HepG2 (cell line): Measurements from ENCODE around the gene TARP.

ENCODE experiments used
- ATAC-seq: fragments of 200-7000 bp; cut with Tn5 transposase; 3 replicates; pipeline ENCODE4 v1.9.1; 2020; ENCODE audit warnings: mild to moderate bottlenecking, moderate library complexity
- BruUV-seq: library from RNA; stranded (reverse); fragments of 400-500 nt; replicated peaks from 2 replicates; lab custom pipeline; 2021; lab: Mats Ljungman, UMichigan
- CTCF ChIA-PET: fragments of 300-600 bp; formaldehyde crosslinking; extraction: SDS; loops from one replicate; lab custom pipeline; 2021; ENCODE audit warnings: low total read pairs, inconsistent platforms, low intra/inter-chr PET ratio; lab: Yijun Ruan, JAX
- POLR2A ChIA-PET: fragments of 350-600 bp; sonication (Branson Sonifier 250); formaldehyde crosslinking; loops from one replicate; lab custom pipeline; 2020; ENCODE audit warnings: antibody characterized with exemption, inconsistent platforms; lab: Yijun Ruan, JAX
- DNase-seq: peaks from one replicate; pipeline ENCODE4 v3.0.0-alpha.2; 2015; ENCODE audit warnings: low spot score
- FAIRE-seq: peaks from 3 replicates; lab custom pipeline; 2011; peaks lifted over from hg19 to GRCh38; lab: Jason Lieb, UNC
- H2AFZ ChIP-seq: one replicate; pipeline ENCODE4 v1.6.1; 2011; ENCODE audit warnings: low read length, inconsistent platforms
- H3K27ac ChIP-seq: fragments of 300-600 bp; 3 replicates; pipeline ENCODE4 v1.8.0; 2011; ENCODE audit warnings: mixed run types, mild to moderate bottlenecking, mixed read lengths, low read length, inconsistent platforms; ENCODE audit not compliant: insufficient read depth; ENCODE audit errors: extremely low read length
- H3K27me3 ChIP-seq, 2 experiments: fragments of 200-600 bp in 1 of 2; 2 replicates in 1 of 2; 3 replicates in 1 of 2; pipeline versions ENCODE4 v1.6.0 to v1.8.0; 2011; ENCODE audit warnings: low read length in 2 of 2, mild to moderate bottlenecking in 2 of 2, moderate library complexity in 2 of 2, inconsistent platforms in 1 of 2; ENCODE audit not compliant: insufficient read depth in 2 of 2, control insufficient read depth in 1 of 2
- H3K36me3 ChIP-seq, 2 experiments: fragments of 200-600 bp in 1 of 2; replicated peaks in 1 of 2; 2 replicates in 1 of 2; 3 replicates in 1 of 2; pipeline versions ENCODE4 v1.5.1 to v1.8.0; 2011; ENCODE audit warnings: low read length in 2 of 2, inconsistent platforms in 1 of 2; ENCODE audit not compliant: insufficient read depth in 2 of 2, control insufficient read depth in 1 of 2
- H3K4me1 ChIP-seq: 2 replicates; pipeline ENCODE4 v1.5.1; 2012; ENCODE audit warnings: low read length, inconsistent platforms; ENCODE audit not compliant: insufficient read depth
- H3K4me2 ChIP-seq: 2 replicates; pipeline ENCODE4 v1.6.0; 2011; ENCODE audit warnings: low read depth, low read length, inconsistent platforms
- H3K4me3 ChIP-seq, 3 experiments: fragments of 200-600 bp in 1 of 3; sonication (generic), shearing (Covaris generic) in 1 of 3; replicated peaks in 1 of 3; 2 replicates each; pipeline ENCODE4 v1.5.1; 2011 to 2016; ENCODE audit warnings: low read length in 3 of 3, inconsistent platforms in 2 of 3, low read depth in 2 of 3, mild to moderate bottlenecking in 2 of 3, control low read depth in 1 of 3, mixed read lengths in 1 of 3; ENCODE audit not compliant: insufficient read depth in 1 of 3
- H3K79me2 ChIP-seq: one replicate; pipeline ENCODE4 v1.6.1; 2011; ENCODE audit warnings: low read length, inconsistent platforms; ENCODE audit not compliant: insufficient read depth
- H3K9ac ChIP-seq: 2 replicates; pipeline ENCODE4 v1.6.0; 2011; ENCODE audit warnings: mild to moderate bottlenecking, low read depth, low read length, inconsistent platforms; ENCODE audit not compliant: insufficient read depth
- H3K9me3 ChIP-seq: 2 replicates; pipeline ENCODE4 v1.5.1; 2012; ENCODE audit warnings: mild to moderate bottlenecking, low read length
- H4K20me1 ChIP-seq: 2 replicates; pipeline ENCODE4 v1.6.0; 2011; ENCODE audit warnings: inconsistent platforms, mild to moderate bottlenecking, low read length, moderate library complexity; ENCODE audit not compliant: insufficient read depth
- GABPB1 ChIP-seq: IDR thresholded peaks from 2 replicates; pipeline ENCODE4 v1.6.1; 2016; ENCODE audit warnings: mild to moderate bottlenecking, missing genetic modification reagents, moderate library complexity, missing compliant biosample characterization
- KLF13 ChIP-seq: sonication (generic); formaldehyde crosslinking; IDR thresholded peaks from 2 replicates; pipeline ENCODE4 v1.4.0; 2020; ENCODE audit warnings: mild to moderate bottlenecking, missing genetic modification reagents
- NFRKB ChIP-seq: fragments of 450-650 bp; IDR thresholded peaks from 2 replicates; pipeline ENCODE4 v1.6.1; 2017
- POLR2AphosphoS5 ChIP-seq: IDR thresholded peaks from 2 replicates; pipeline ENCODE4 v1.6.1; 2012; ENCODE audit warnings: low read depth, low read length
- ZBTB7A ChIP-seq: sonication (generic); formaldehyde crosslinking; IDR thresholded peaks from 2 replicates; pipeline ENCODE4 v1.8.0; 2022; ENCODE audit warnings: mild to moderate bottlenecking, missing genetic modification reagents
- ZKSCAN8 ChIP-seq: IDR thresholded peaks from 2 replicates; pipeline ENCODE4 v1.6.1; 2016; ENCODE audit warnings: borderline replicate concordance, missing genetic modification reagents, missing compliant biosample characterization
- ZNF550 ChIP-seq: sonication (generic); formaldehyde crosslinking; IDR thresholded peaks from 2 replicates; pipeline ENCODE4 v1.4.0; 2020; ENCODE audit warnings: mild to moderate bottlenecking, missing genetic modification reagents, borderline replicate concordance
- ZNF577 ChIP-seq: sonication (generic); formaldehyde crosslinking; IDR thresholded peaks from 2 replicates; pipeline ENCODE4 v1.4.0; 2020; ENCODE audit warnings: mild to moderate bottlenecking, low read depth, missing genetic modification reagents, borderline replicate concordance
- ZNF7 ChIP-seq: IDR thresholded peaks from 2 replicates; pipeline ENCODE4 v1.6.1; 2016; ENCODE audit warnings: missing biosample characterization, missing genetic modification reagents
- ZSCAN29 ChIP-seq: sonication (generic); formaldehyde crosslinking; conservative IDR thresholded peaks from 2 replicates; pipeline ENCODE4 v1.4.0; 2020; ENCODE audit warnings: mild to moderate bottlenecking, missing genetic modification reagents
- WGBS: methylation state at CpG from one replicate; pipeline ENCODE4 v1.1.6; 2017; ENCODE audit warnings: low lambda C conversion rate; 5-methylcytosine and 5-hydroxymethylcytosine counted together
- in situ Hi-C: cut with HindIII; loops from 2 replicates; pipeline ENCODE4 v1.10.0; 2017; ENCODE audit warnings: low pct_unique_long_range_greater_than_20kb; ENCODE audit not compliant: extremely low pct_ligation_motif_present
- intact Hi-C: fragments of 100-400 bp; cut with micrococcal nuclease; formaldehyde crosslinking; loops from one replicate; pipeline ENCODE4 v1.10.0; 2022; ENCODE audit not compliant: unreplicated experiment
- TF ChIP-seq, protein P1 (sequence below): sonication (generic); formaldehyde crosslinking; IDR thresholded peaks from 2 replicates; pipeline ENCODE4 v1.8.1; 2023; ENCODE audit warnings: mild to moderate bottlenecking, missing genetic modification reagents, borderline replicate concordance

TARP gene

DNA sequence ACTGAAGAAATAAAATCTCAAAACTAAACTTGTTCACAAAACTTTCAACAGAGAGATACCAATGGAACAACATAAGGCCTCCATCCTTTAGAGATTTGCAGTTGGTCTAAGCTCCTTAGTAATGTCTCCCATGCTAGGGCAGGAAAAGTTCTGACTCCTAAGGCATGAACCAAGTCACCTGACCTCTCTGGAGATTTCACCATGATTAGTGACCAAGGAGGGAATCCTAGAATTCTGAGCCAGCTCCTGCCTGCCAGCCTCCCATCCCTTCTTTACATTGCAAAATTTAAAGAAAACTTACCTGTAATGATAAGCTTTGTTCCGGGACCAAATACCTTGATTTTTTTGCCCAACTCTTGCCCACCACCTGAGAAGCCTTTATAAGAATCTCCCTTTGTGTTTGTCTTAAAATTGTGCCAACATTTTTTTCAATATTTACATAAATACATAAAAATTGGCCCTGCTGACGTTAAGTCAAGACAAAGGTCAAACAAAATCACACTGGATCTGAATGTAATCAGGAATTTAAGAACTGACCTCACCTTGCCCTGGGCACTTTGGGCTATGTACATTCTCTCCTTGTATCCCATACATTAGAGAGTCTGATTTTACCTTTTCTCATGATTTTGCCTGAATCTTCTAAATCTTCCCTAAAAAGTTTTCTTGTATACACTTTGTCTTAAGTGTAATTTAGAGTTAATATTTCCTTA, at the start of gene TARP (continued):
- TF ChIP-seq, protein P1, sequence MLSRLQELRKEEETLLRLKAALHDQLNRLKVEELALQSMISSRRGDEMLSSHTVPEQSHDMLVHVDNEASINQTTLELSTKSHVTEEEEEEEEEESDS (CRISPR knock-in tag), result no peak
- TF ChIP-seq ZNF7 (CRISPR knock-in tag) (no peak), ZNF577 (CRISPR knock-in tag) (no peak), ZBTB7A (CRISPR knock-in tag) (no peak)

DNA sequence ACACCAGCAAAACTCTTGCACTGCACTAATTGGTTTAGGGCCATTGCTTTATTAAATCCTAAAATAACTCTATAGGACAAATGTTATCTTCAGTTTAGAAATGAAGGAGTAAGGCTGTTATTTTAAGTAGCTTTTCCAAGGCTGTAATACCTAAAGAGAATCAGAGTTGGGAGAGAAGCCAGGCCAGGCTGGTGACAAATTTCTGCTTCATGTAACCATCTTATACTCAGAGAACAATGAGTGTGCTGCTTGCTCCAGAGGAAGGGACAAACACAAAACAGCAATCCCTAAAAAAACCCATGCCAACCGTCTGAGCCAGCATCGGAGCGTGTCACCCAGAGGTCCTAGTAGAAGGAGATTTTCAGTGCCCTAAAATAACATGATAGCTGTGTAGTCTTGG, 49.7 kb upstream of the TARP start:
- H3K9me3 ChIP-seq, result no peaks in the 10 kb centered on the region
- no peaks in the 10 kb centered on the region for H3K79me2 ChIP-seq
- DNase-seq, result no peak
- no peak overlapping the region for H2AFZ ChIP-seq
- FAIRE-seq, result no peak
- intact Hi-C loops, result no loop called here
- BruUV-seq, result no TSS peak
- ATAC-seq, result no peak
- no peak overlapping the region for H3K4me3 ChIP-seq
- H3K27ac ChIP-seq, result no peak overlapping the region
- in situ Hi-C loops, result loop anchor here (25.0 kb wide), 1 partner anchor 211 kb away; no protein-coding TSS in a partner anchor
- H3K36me3 ChIP-seq, result no peaks in the 10 kb centered on the region
- 0% methylated on average over 3 of the region's 3 CpGs for WGBS
- POLR2A ChIA-PET, result no interaction called here
- H3K27me3 ChIP-seq, result 0 out of 5 replicates have a peak, but pooled peaks cover 0 to 14% of the 10 kb centered on the region in 2 experiments
- no peaks in the 10 kb centered on the region for H4K20me1 ChIP-seq
- TF ChIP-seq ZKSCAN8 (CRISPR knock-in tag) (no peak), ZNF550 (CRISPR knock-in tag) (no peak), ZSCAN29 (CRISPR knock-in tag) (no peak), KLF13 (no peak), POLR2AphosphoS5 (no peak), GABPB1 (CRISPR knock-in tag) (no peak), NFRKB (no peak)
- H3K4me2 ChIP-seq, result no peak overlapping the region
- CTCF ChIA-PET, result no interaction called here
- H3K9ac ChIP-seq, result no peak overlapping the region
- no peaks in the 10 kb centered on the region for H3K4me1 ChIP-seq
